Measurements from ENCODE around the gene UPF1.
A peak's percentile ranks its signal among the peaks of the same experiment; 100 is the strongest.

Gene UPF1

DNA sequence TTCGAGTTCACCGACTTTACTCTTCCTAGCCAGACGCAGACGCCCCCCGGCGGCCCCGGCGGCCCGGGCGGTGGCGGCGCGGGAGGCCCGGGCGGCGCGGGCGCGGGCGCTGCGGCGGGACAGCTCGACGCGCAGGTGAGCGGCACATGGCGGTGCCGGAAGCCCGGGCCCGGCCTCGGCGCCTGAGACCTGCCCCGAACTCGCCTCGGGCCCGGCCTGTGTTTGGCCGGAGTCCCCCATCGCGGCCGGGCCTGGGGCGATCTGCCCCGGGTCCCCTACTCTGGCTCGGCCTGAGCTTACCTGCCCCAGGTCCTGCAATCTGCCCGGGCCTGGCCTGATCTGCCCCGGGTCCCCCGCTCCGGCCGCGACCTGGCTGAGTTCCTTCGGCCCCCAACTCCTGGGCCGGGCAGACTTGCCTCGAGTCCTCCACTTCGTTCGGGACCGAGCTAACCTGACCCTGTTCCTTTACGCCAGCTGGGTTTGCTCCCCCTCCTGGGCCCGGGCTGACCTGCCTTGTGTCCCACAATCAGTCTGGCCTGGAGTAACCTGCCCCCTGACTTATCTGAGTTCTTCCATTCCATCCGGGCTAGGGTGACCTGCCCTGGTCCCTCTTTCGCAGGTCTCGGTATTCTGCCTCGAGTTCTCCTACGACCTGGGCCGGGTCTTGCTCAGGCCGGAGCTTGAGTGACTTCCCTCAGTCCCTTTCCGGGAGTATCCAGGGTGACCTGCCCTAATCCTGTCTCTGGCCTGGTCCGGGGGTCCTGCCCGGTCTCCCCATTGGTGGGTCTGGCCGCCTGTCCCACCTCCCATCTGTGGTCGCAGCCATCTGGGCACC, 764 bp downstream of the UPF1 start:
- H3K27me3 Mint-ChIP-seq (ENCODE audit: low read depth) = peaks cover 3% of the 10 kb centered on the region
- TF ChIP-seq, protein P1, sequence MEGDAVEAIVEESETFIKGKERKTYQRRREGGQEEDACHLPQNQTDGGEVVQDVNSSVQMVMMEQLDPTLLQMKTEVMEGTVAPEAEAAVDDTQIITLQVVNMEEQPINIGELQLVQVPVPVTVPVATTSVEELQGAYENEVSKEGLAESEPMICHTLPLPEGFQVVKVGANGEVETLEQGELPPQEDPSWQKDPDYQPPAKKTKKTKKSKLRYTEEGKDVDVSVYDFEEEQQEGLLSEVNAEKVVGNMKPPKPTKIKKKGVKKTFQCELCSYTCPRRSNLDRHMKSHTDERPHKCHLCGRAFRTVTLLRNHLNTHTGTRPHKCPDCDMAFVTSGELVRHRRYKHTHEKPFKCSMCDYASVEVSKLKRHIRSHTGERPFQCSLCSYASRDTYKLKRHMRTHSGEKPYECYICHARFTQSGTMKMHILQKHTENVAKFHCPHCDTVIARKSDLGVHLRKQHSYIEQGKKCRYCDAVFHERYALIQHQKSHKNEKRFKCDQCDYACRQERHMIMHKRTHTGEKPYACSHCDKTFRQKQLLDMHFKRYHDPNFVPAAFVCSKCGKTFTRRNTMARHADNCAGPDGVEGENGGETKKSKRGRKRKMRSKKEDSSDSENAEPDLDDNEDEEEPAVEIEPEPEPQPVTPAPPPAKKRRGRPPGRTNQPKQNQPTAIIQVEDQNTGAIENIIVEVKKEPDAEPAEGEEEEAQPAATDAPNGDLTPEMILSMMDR (IDR thresholded peaks at IDR 0.05; ENCODE audit: unreplicated experiment in 3 of 3) = no peak
- peak overlapping the region; percentile 18 to 91 (median 86) for H3K27ac Mint-ChIP-seq
- peaks cover 3% of the 10 kb centered on the region for H3K9me3 Mint-ChIP-seq
- H3K4me3 Mint-ChIP-seq = peak overlapping the region; percentile 98 to 99 (median 99)
- H3K36me3 Mint-ChIP-seq (ENCODE audit: low read depth) = peaks cover 28% of the 10 kb centered on the region
- H3K4me1 Mint-ChIP-seq = peaks cover 31% of the 10 kb centered on the region

DNA sequence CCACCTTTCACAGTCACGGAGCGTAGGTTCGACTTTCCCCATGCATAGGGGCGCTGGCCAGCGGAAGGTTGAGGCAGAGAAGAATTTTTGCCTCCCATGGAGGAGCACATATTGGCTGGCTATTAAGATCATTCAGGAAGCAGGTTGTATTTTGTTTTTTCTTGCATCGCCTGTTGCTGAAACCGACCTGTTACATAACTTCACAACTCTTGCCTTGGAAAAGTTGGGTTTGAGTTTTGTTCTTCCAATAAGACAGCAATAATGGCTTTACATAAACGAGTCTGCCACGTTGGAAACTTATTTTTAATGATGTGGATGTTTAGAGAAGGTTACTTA, 1.4 kb downstream of the UPF1 start:
- Mint-ChIP-seq H3K36me3 (ENCODE audit: low read depth) (peaks cover 32% of the 10 kb centered on the region), H3K4me3 (peak overlapping the region; percentile 98 to 99 (median 99)), H3K4me1 (peaks cover 36% of the 10 kb centered on the region), H3K9me3 (no peaks in the 10 kb centered on the region), H3K27ac (peak overlapping the region; percentile 18 to 91 (median 86)), H3K27me3 (ENCODE audit: low read depth) (no peaks in the 10 kb centered on the region)
- TF ChIP-seq, protein P1 (IDR thresholded peaks at IDR 0.05; ENCODE audit: unreplicated experiment in 3 of 3) = no peak

DNA sequence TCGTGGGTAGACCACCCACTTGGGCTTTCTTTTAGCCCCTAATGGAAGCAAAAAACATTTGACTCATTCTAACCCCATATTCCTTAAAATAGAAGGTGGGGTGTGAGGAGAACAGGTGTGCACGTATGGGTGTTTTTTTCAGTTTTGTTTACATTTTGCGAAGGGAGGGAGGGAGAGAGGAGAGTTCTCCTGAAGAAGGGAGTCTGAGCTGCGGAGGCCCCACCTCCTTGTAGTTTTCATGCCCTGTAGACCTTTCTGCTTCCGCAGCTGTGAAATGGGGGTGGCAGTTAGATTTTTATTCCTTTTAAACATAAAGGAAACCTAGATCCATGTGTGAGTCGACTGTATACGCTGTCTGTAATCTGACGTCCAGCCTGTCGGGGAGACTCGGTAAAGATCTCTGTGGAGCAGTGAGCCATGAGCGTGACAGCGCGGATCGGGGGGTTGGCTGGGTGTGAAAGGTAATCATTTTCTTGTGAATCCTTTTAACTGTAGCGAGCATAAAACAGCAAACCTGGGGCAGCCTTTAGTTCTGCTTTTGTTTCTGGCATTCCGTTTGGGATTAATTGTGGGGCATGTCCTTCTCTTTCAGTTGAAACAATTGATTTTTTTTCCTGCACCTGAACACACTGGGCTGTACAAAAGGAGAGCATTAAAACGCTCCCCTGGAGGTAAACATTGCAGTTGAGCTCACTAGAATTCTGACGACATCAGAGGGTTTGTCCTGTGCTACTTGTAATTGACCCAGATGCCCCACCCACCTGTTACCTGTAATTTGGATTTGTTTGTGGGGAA, 2.3 kb downstream of the UPF1 start:
- Mint-ChIP-seq H3K4me1 (peaks cover 41% of the 10 kb centered on the region), H3K36me3 (ENCODE audit: low read depth) (peaks cover 35% of the 10 kb centered on the region), H3K9me3 (no peaks in the 10 kb centered on the region), H3K27ac (peak overlapping the region in 2 of 3 experiments; percentile 4 to 36), H3K27me3 (ENCODE audit: low read depth) (no peaks in the 10 kb centered on the region), H3K4me3 (peak overlapping the region; percentile 98 to 99 (median 99))
- TF ChIP-seq, protein P1 (IDR thresholded peaks at IDR 0.05; ENCODE audit: unreplicated experiment in 3 of 3) = no peak

DNA sequence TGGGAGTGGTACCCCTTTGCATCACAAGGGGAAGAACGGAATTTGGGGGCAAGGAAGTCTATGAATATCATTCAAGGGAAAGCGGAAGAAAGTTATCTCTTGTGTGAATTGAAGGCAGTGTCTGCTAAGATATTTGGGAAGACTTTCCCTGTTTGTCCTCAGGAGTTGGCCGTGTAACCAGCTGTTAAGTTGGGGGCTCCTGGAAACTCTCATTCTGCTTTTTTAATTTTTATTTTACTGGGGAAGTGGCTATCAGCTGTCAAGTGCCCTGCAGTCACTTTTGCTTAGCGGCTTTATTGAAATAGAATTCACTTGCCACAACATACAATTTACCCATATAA, 2.9 kb downstream of the UPF1 start:
- peak overlapping the region; percentile 98 to 99 (median 99) for H3K4me3 Mint-ChIP-seq
- peaks cover 41% of the 10 kb centered on the region for H3K4me1 Mint-ChIP-seq
- H3K9me3 Mint-ChIP-seq = no peaks in the 10 kb centered on the region
- H3K36me3 Mint-ChIP-seq (ENCODE audit: low read depth) = peaks cover 35% of the 10 kb centered on the region
- no peaks in the 10 kb centered on the region for H3K27me3 Mint-ChIP-seq (ENCODE audit: low read depth)
- peak overlapping the region in 1 of 3 experiments; percentile 4 for H3K27ac Mint-ChIP-seq
- TF ChIP-seq, protein P1 (IDR thresholded peaks at IDR 0.05; ENCODE audit: unreplicated experiment in 3 of 3) = no peak

DNA sequence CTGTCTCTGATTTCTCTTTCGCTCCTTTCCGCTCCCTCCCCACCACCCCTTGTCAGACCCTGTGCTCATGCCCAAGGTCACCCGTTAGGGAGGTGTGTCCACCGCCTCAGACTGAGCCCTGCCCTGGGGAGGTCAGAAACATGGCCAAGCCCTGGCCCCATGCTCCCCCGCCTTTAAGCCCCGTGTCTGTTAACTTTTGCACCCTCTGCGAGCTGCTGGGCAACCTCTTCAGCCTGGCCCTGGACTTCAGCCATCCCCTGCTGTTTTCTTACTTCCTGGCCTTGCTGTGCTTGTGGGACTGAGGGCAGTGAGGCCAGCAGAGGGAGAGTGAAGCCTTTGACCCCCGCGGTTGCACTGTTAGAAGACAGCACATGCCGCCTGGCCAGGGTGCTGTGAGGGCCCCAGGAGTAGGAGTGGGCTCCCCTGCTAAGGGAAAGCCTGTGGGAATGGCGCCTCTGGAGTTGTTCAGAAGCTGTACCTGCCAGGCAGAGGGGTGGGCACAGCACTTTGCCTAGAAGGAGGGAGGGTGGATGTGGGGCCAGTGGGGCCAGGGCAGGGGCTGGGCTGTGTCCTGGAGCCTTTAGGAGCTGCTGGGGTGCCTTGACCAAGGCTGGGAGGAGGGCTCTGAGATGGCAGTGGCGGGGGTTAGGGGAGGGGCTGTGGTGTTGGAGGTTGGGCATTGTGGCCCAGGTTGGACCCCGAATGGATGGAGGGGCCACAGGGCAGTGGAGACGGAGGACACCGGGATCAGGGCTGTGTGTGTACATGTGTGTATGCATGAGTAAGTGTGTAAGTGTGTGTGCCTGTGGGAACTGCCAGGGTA, 7.9 kb downstream of the UPF1 start:
- Mint-ChIP-seq H3K27ac (no peak overlapping the region), H3K27me3 (ENCODE audit: low read depth) (no peaks in the 10 kb centered on the region), H3K4me3 (no peak overlapping the region), H3K36me3 (ENCODE audit: low read depth) (peaks cover 25% of the 10 kb centered on the region), H3K9me3 (no peaks in the 10 kb centered on the region), H3K4me1 (peaks cover 48% of the 10 kb centered on the region)
- TF ChIP-seq, protein P1 (IDR thresholded peaks at IDR 0.05; ENCODE audit: unreplicated experiment in 3 of 3) = no peak
